Measurements from ENCODE around the gene TEX54.

The TEX54 gene

GRCh38 chr11:62791501-62792201, 41.0 kb downstream of the TEX54 start, which contains the start of gene TMEM223:
Gene TMEM223 (minus strand): TSS chr11:62792006. CDS start chr11:62791994, 12 bp downstream.
- no peak for TF ChIP-seq CTCF (IDR thresholded peaks at IDR 0.05)

GRCh38 chr11:62789576-62789975, 43.1 kb downstream of the TEX54 start:
- TF ChIP-seq CTCF (IDR thresholded peaks at IDR 0.05), result no peak

GRCh38 chr11:62788991-62789390, 43.6 kb downstream of the TEX54 start:
- no peak for TF ChIP-seq CTCF (IDR thresholded peaks at IDR 0.05)

GRCh38 chr11:62787005-62787759, 45.5 kb downstream of the TEX54 start, which contains the start of gene TMEM179B:
Gene TMEM179B (plus strand): TSS chr11:62787402. CDS start chr11:62787432, 30 bp downstream.
- no peak for TF ChIP-seq CTCF (IDR thresholded peaks at IDR 0.05)

- peak; percentile 95 for TF ChIP-seq CTCF (IDR thresholded peaks at IDR 0.05)
Measured at GRCh38 chr11:62786318-62787004, 46.2 kb downstream of the TEX54 start.

GRCh38 chr11:62782753-62783152, 49.9 kb downstream of the TEX54 start:
- TF ChIP-seq CTCF (IDR thresholded peaks at IDR 0.05), result no peak
